Activated CD4-positive, alpha-beta memory T cell treated with anti-CD3 and anti-CD28 coated beads for 36 hours (primary cell): Measurements from ENCODE around the gene GPX4. TPM values are rescaled to one million over a fixed set of nuclear protein-coding genes. Genes with fewer than 3 reads are reported as not detected.

ENCODE experiments used
- CTCF ChIA-PET: fragments of 350-600 bp; sonication (Branson Sonifier 250); formaldehyde crosslinking; loops from one replicate; lab custom pipeline; 2021; ENCODE audit warnings: antibody characterized with exemption, inconsistent platforms; lab: Charles Lee
- POLR2A ChIA-PET: fragments of 350-600 bp; sonication (Branson Sonifier 250); formaldehyde crosslinking; loops from one replicate; lab custom pipeline; 2021; ENCODE audit warnings: antibody characterized with exemption; lab: Charles Lee
- DNase-seq: peaks from one replicate; pipeline ENCODE4 v3.0.0-alpha.2; 2020
- H3K27ac Mint-ChIP-seq: one replicate; pipeline ENCODE4 v1.8.0; 2021; ENCODE audit warnings: mixed read lengths
- H3K27me3 Mint-ChIP-seq: one replicate; pipeline ENCODE4 v1.8.0; 2021; ENCODE audit warnings: mixed read lengths
- H3K36me3 Mint-ChIP-seq: one replicate; pipeline ENCODE4 v1.8.0; 2021; ENCODE audit warnings: mixed read lengths
- H3K4me1 Mint-ChIP-seq: one replicate; pipeline ENCODE4 v1.8.0; 2021; ENCODE audit warnings: low read depth, mixed read lengths
- H3K4me3 Mint-ChIP-seq: one replicate; pipeline ENCODE4 v1.8.0; 2021; ENCODE audit warnings: mild to moderate bottlenecking, mixed read lengths
- H3K9me3 Mint-ChIP-seq: one replicate; pipeline ENCODE4 v1.8.0; 2021; ENCODE audit warnings: mixed read lengths
- intact Hi-C: fragments of 100-400 bp; cut with micrococcal nuclease; formaldehyde crosslinking; loops from one replicate; pipeline ENCODE4 v1.15.1; 2023
- total RNA-seq, 2 experiments: library from RNA; stranded (reverse); gene quantifications; one replicate each; pipeline ENCODE4 v1.2.3, GENCODE V29; 2021

The GPX4 gene
- total RNA-seq, 2 experiments from 2014 or later: 274 to 275 TPM

DNA sequence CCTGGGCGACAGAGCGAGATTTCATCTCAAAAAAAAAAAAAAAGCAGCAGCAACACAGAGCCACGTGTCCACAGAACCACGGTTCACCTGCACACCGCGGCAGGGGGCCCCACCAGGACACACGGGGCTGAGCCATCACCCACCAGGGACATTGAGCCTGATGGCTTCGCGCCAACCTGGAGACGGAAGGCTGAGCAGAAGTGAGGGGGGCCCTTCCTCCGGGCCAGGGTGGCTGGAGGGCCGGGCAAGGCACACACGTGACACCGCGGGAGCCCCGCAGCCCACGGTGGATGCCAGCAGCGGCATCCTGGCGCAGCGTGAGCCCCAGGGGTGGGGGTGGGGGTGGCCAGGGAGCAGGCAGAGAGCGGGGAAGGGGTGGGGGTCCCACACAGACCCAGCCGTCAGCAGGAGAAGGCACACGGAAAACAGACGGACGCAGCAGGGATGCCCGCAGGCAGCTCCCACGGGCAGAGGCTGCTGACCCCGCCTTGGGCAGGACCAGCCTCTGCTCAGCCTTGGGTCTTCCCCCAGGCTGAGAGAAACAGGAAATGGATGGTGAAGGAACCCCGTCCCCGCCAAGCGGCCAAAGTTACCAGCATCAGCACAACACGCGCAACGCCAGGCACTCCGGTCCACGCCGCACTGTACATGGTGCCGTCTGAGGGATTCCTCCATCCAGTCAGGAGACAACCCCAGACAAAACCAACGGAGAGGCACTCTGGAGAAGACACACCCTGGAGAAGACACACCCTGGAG, 36.7 kb downstream of the GPX4 start:
- no peak overlapping the region for H3K4me3 Mint-ChIP-seq
- POLR2A ChIA-PET: interaction anchor here (0.6 kb wide), 1 partner anchor 68 kb away, joined by 3 read pairs; no protein-coding TSS in a partner anchor
- CTCF ChIA-PET: no interaction called here
- H3K36me3 Mint-ChIP-seq: peaks cover 25% of the 10 kb centered on the region
- no peak for DNase-seq
- H3K27ac Mint-ChIP-seq: no peak overlapping the region
- H3K27me3 Mint-ChIP-seq: no peaks in the 10 kb centered on the region
- no peaks in the 10 kb centered on the region for H3K9me3 Mint-ChIP-seq
- H3K4me1 Mint-ChIP-seq: peaks cover 6% of the 10 kb centered on the region
- intact Hi-C loops: no loop called here

DNA sequence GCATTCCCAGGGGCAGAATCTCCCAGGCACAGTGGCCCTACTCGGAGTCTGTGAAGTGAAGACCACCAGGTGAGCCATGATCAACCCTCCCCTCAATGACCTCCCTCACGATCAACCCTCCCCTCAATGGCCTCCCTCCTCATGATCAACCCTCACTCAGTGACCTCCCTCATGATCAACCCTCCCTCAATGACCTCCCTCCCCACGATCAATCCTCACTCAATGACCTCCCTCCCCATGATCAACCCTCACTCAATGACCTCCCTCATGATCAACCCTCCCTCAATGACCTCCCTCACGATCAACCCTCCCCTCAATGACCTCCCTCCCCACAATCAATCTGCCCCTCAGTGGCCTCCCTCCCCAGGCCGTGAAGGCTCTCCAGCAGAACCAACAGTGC, 38.1 kb downstream of the GPX4 start:
- ChIA-PET CTCF (no interaction called here), POLR2A (no interaction called here)
- Mint-ChIP-seq H3K4me1 (no peaks in the 10 kb centered on the region), H3K27ac (no peak overlapping the region), H3K27me3 (no peaks in the 10 kb centered on the region), H3K4me3 (no peak overlapping the region), H3K9me3 (no peaks in the 10 kb centered on the region), H3K36me3 (peaks cover 25% of the 10 kb centered on the region)
- intact Hi-C loops: no loop called here
- no peak for DNase-seq

DNA sequence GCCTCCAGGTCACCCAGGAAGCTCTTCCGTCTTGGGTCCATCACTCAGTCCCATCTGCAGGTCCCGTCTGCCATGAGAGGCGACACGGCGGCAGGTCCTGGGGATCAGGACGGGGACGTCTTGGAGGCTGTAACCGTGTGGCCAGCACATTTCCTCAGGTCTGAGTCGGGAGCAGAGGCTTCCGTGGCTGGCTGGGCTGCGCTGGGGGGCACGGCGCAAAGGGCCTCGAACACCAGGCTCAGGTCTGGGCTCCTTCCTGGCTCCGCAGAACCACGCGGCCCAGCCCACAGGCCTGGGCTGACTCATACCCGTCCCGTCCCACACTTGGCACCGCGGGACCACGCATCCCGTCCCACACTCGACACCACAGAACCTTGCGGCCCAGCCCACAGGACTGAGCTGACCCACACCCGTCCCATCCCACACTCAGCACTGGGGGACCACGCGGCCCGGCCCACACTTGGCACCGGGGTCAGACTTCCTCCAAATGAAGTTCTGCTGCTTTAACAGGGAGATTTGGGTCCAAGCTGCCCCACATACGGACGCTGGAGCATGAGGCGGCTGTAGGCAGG, 40.1 kb downstream of the GPX4 start:
- no peak for DNase-seq
- H3K9me3 Mint-ChIP-seq: no peaks in the 10 kb centered on the region
- H3K27ac Mint-ChIP-seq: no peak overlapping the region
- H3K4me1 Mint-ChIP-seq: no peaks in the 10 kb centered on the region
- intact Hi-C loops: no loop called here
- CTCF ChIA-PET: no interaction called here
- POLR2A ChIA-PET: interaction anchor here (0.6 kb wide), 1 partner anchor 10 kb away, joined by 3 read pairs; no protein-coding TSS in a partner anchor
- H3K36me3 Mint-ChIP-seq: peaks cover 23% of the 10 kb centered on the region
- H3K4me3 Mint-ChIP-seq: no peak overlapping the region
- no peaks in the 10 kb centered on the region for H3K27me3 Mint-ChIP-seq

DNA sequence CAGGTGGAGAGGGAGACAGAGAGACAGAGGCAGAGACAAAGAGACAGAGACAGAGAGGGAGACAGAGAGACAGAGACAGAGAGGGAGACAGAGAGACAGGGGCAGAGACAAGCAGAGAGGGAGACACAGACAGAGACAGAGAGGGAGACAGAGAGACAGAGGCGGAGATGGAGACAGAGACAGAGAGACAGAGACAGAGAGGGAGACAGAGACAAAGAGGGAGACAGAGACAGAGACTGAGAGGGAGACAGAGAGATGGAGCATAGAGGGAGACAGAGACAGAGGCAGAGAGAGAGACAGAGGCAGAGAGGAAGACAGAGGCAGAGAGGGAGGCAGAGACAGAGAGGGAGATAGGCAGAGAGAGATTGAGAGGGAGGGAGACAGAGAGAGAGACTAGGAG, 40.9 kb downstream of the GPX4 start:
- no peaks in the 10 kb centered on the region for H3K9me3 Mint-ChIP-seq
- ChIA-PET POLR2A (no interaction called here), CTCF (no interaction called here)
- DNase-seq: no peak
- no peak overlapping the region for H3K27ac Mint-ChIP-seq
- H3K36me3 Mint-ChIP-seq: peaks cover 20% of the 10 kb centered on the region
- H3K4me1 Mint-ChIP-seq: no peaks in the 10 kb centered on the region
- no peak overlapping the region for H3K4me3 Mint-ChIP-seq
- intact Hi-C loops: no loop called here
- H3K27me3 Mint-ChIP-seq: no peaks in the 10 kb centered on the region

DNA sequence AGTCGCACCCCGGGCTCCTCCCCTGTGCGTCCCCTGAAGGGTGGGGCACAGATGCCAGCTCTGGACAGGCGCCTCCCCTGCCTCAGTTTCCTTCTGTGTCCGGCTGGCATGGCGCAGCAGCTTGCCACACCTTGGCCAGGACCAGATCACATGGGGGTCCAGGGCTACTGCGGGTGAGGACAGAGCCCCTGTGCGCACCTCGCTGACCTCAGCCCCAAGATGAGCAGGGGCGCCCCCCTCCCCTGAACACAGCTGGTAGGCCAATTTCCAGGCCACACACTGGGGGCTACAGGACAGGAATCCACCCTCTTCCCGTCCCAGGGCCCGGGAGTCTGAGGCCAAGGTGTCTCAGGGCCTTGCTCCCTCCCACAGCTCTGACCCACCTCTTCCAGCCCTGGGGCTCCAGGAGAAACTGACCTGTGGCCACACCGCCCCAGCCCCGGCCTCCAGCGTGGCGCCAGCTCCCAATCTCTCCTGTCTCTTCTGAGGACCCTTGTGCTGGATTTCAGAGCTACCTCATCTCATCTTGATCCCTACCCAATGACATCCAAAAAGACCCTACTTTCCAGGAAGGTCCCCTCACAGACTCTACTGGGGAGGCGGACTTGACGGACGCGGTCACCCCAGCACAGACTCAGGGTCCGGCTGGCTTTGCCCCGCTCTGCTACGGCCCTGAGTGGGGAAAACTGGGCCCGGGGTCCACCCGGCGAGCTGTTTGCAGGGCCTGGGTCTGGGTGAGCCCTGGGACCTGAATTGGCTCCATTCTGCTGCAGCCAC, 42.0 kb downstream of the GPX4 start:
- intact Hi-C loops: no loop called here
- DNase-seq: no peak
- H3K4me3 Mint-ChIP-seq: no peak overlapping the region
- H3K27me3 Mint-ChIP-seq: no peaks in the 10 kb centered on the region
- H3K27ac Mint-ChIP-seq: no peak overlapping the region
- no peaks in the 10 kb centered on the region for H3K4me1 Mint-ChIP-seq
- ChIA-PET CTCF (no interaction called here), POLR2A (no interaction called here)
- H3K9me3 Mint-ChIP-seq: no peaks in the 10 kb centered on the region
- H3K36me3 Mint-ChIP-seq: peaks cover 19% of the 10 kb centered on the region

DNA sequence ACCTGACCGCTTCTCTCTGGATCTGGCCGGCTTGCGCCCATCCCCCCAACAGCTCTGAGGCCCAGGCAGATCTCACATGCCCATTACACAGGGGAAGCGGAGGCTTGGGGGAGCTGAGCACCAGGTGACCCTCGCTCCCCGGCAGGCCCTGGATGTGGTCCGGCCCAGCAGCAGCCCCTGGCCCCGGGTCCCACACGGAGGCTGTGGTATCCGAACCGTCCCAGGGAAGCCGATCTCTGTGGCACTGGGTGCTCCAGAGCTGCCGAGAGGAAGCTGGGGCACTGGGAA, 42.6 kb downstream of the GPX4 start:
- Mint-ChIP-seq H3K36me3 (peaks cover 20% of the 10 kb centered on the region), H3K9me3 (no peaks in the 10 kb centered on the region), H3K27me3 (no peaks in the 10 kb centered on the region), H3K27ac (no peak overlapping the region), H3K4me1 (no peaks in the 10 kb centered on the region), H3K4me3 (no peak overlapping the region)
- intact Hi-C loops: no loop called here
- ChIA-PET POLR2A (no interaction called here), CTCF (no interaction called here)
- DNase-seq: no peak

DNA sequence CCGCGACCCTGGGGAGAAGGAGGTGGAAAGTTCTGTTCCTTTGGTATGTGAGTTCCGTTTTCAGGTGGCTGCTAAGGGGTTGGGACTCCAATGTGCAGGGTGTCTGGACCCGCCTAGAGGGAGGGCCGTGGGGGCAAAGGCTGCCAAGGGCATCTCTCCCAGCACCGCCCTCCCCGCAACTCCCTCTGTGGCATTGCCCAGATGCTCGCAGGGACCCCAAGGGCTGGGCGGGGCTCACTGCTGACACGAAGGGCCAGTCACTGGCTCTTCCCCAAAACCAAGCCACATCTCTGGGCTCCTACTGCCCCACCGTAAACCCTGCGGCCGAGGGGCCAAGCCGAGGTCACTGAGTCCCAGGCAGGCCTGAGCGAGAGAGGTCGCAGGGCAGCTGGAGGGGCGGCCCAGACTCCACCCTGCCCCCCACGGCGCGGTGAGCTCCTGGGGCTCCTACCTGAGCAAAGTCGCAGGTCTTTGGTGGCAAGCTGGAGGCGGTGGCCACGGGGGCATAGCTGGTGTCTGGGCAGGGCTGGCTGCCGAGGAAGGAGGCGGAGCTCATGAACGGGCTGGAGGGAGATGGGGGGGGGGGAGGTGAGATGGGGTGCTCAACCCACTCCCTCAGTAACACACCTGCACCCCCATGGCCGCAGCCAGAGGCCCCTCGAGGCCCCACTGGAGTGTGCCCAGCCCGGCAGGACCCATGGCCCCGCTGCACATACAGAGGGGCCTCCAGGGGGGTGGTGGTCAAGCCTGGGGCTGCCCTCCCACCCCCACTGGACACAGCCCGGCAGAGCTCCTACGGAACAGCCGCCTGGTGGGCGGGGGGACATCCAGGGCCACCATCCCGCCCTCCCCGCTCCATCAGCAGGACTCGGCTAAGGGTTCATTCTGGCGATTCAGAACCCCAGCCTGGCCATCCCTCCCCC, 43.3 kb downstream of the GPX4 start:
- ChIA-PET CTCF (no interaction called here), POLR2A (no interaction called here)
- Mint-ChIP-seq H3K4me1 (no peaks in the 10 kb centered on the region), H3K36me3 (peaks cover 19% of the 10 kb centered on the region), H3K9me3 (no peaks in the 10 kb centered on the region), H3K27me3 (no peaks in the 10 kb centered on the region), H3K27ac (no peak overlapping the region), H3K4me3 (no peak overlapping the region)
- no peak for DNase-seq
- intact Hi-C loops: no loop called here

DNA sequence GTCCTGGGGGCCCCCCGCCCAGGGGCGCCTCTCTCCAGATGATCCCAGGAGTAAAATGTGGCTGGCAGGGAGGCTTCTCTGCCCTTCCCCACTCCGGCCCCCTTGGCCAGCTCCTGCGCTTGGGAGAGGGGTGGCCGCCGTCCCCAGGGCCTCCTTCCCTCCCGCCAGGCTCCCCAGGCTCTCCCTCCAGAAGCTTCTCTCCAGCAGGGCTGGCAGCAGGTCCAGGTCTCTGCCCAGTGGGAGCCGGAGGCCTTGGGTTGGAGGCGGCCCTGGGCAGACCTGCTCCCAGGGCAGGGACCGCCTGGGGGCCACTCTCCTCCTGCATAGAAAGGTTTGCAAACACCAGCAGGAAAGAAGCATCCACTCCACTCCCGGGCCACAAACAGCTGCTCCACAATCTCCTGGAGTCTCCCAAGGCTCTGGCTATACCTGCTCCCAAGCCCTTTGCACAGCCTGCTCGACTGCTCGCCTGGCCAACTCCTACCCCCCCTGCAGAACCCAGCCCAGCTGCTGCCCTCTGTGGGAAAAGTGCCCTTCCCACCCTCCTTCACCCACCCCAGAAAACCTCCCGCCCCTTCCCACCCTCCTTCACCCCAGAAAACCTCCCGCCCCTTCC, 44.2 kb downstream of the GPX4 start:
- Mint-ChIP-seq H3K9me3 (no peaks in the 10 kb centered on the region), H3K27me3 (no peaks in the 10 kb centered on the region), H3K4me3 (no peak overlapping the region), H3K27ac (no peak overlapping the region), H3K4me1 (no peaks in the 10 kb centered on the region), H3K36me3 (peaks cover 14% of the 10 kb centered on the region)
- ChIA-PET POLR2A (no interaction called here), CTCF (no interaction called here)
- no peak for DNase-seq
- intact Hi-C loops: no loop called here

DNA sequence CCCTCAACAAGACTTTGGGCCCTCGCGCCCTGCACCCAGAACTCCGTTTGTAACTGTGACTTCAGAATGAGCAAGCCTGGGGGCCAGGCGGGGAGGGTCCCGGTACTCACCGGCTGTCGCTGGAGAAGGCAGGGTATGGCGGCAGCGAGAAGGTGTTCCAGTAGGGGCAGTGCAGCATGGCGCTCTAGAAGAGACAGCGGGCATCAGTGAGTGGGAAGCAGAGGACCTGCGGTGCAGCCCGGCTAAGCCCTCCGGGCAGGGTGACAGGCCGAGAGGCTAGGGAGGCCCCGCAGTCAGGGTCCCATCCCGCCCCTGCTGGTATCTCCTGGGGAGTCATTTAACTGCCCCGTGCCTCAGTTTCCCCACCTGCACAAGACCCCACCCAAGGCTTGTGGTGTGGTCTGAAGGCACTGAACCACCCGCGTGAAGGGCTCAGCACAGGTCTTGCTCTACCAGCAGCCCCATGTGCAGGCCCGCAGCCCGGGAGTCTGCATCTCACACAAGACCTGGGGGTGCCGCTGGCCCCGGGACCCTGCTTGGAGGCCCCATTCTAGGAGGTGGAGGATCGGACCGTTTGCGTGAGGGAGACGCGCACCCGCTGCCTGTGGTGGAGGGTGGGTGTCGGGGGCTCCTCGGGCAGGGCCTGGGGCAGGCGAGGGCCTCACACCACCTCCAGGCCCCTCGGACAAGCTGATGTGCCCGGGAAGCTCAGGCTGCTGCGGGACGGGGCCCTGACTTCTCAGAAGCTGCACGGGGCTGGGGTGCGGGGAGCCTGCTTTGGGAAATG, 45.7 kb downstream of the GPX4 start:
- no peaks in the 10 kb centered on the region for H3K9me3 Mint-ChIP-seq
- no peaks in the 10 kb centered on the region for H3K27me3 Mint-ChIP-seq
- POLR2A ChIA-PET: no interaction called here
- H3K4me3 Mint-ChIP-seq: no peak overlapping the region
- CTCF ChIA-PET: no interaction called here
- intact Hi-C loops: no loop called here
- no peaks in the 10 kb centered on the region for H3K4me1 Mint-ChIP-seq
- H3K36me3 Mint-ChIP-seq: peaks cover 7% of the 10 kb centered on the region
- no peak overlapping the region for H3K27ac Mint-ChIP-seq
- DNase-seq: no peak

DNA sequence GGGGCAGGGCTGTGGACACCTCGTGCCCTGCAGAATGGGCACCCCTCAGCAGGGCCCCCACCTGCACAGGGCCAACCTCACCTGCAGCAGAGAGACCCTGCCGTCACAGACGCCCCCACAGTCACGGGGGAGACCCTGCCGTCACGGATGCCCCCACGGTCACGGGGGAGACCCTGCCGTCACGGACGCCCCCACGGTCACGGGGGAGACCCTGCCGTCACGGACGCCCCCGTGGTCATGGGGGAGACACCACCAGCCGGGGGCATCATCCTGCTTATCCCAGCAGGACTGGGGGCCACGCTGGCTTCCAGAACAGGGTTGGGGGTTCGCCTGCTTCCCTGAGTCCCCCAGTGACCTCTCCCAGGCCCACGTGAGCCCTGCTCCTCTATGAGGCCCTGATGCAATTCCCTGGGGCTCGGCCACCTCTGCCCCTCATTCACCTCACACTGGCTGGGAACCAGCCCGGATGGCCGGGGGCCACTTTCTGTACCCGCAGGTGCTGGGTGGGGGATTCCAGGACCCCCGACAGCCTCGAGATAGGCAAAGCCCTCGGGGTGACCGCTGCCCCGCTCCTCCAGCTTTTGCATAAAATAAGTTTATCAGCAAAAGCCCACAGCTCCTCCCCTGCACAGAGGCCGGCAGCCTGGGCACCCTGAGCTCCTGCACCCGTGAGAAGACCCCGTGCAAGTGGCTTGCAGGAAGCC, 46.7 kb downstream of the GPX4 start:
- H3K4me3 Mint-ChIP-seq: no peak overlapping the region
- intact Hi-C loops: no loop called here
- H3K36me3 Mint-ChIP-seq: peaks cover 3% of the 10 kb centered on the region
- H3K4me1 Mint-ChIP-seq: no peaks in the 10 kb centered on the region
- CTCF ChIA-PET: no interaction called here
- DNase-seq: no peak
- no peaks in the 10 kb centered on the region for H3K27me3 Mint-ChIP-seq
- no peak overlapping the region for H3K27ac Mint-ChIP-seq
- POLR2A ChIA-PET: no interaction called here
- H3K9me3 Mint-ChIP-seq: no peaks in the 10 kb centered on the region
